ENCODE data around the gene ST6GALNAC2. TPM values are rescaled to one million over a fixed set of nuclear protein-coding genes. Genes with fewer than 3 reads are reported as not detected.

ST6GALNAC2 gene
- total and polyA plus RNA-seq, 8 donors: 2.1 to 30.2 (median 4.7) TPM

GRCh38 chr17:76530811-76531485 is 54.7 kb downstream of the ST6GALNAC2 start:
- no peak for ATAC-seq
- H3K4me3 ChIP-seq: no peak overlapping the region
- no peak for DNase-seq
- no peaks in the 10 kb centered on the region for H3K36me3 ChIP-seq
- peak overlapping the region; percentile 80 to 89 for H3K27ac ChIP-seq
- intact Hi-C loops (cut with DNase I): no loop called here
- H3K4me1 ChIP-seq: peaks cover 37 to 50% of the 10 kb centered on the region in 2 donors
- H3K27me3 ChIP-seq: peaks cover 0 to 2% of the 10 kb centered on the region in 2 donors
- no peak for TF ChIP-seq CTCF (IDR thresholded peaks at IDR 0.05)
- H3K9me3 ChIP-seq: no peaks in the 10 kb centered on the region

- no peaks in the 10 kb centered on the region for H3K36me3 ChIP-seq
- H3K27ac ChIP-seq: peak overlapping the region; percentile 80 to 89
- H3K4me3 ChIP-seq: no peak overlapping the region
- intact Hi-C loops (cut with DNase I): no loop called here
- no peak for TF ChIP-seq CTCF (IDR thresholded peaks at IDR 0.05)
- peak in 1 of 4 donors; percentile 71 for DNase-seq
- H3K9me3 ChIP-seq: no peaks in the 10 kb centered on the region
- no peaks in the 10 kb centered on the region for H3K27me3 ChIP-seq
- peak; percentile 37 for ATAC-seq
- peaks cover 38 to 53% of the 10 kb centered on the region in 2 donors for H3K4me1 ChIP-seq
Measured at GRCh38 chr17:76530095-76530723, 55.5 kb downstream of the ST6GALNAC2 start.

- Histone ChIP-seq H3K36me3 (no peaks in the 10 kb centered on the region), H3K4me3 (no peak overlapping the region), H3K9me3 (no peaks in the 10 kb centered on the region), H3K27ac (peak overlapping the region; percentile 80 to 89), H3K4me1 (peaks cover 45 to 61% of the 10 kb centered on the region in 2 donors), H3K27me3 (no peaks in the 10 kb centered on the region)
- no peak for TF ChIP-seq CTCF (IDR thresholded peaks at IDR 0.05)
- intact Hi-C loops (cut with DNase I): no loop called here
- ATAC-seq (peak; percentile 72), DNase-seq (peak in 3 of 4 donors; percentile 83 to 99 (median 98))
Measured at GRCh38 chr17:76529224-76530094, 56.2 kb downstream of the ST6GALNAC2 start.

- Histone ChIP-seq H3K36me3 (no peaks in the 10 kb centered on the region), H3K9me3 (no peaks in the 10 kb centered on the region), H3K27me3 (no peaks in the 10 kb centered on the region), H3K4me3 (peak overlapping the region in 1 of 2 donors; percentile 32), H3K4me1 (peaks cover 47 to 64% of the 10 kb centered on the region in 2 donors), H3K27ac (peak overlapping the region; percentile 80 to 89)
- no peak for ATAC-seq
- no peak for TF ChIP-seq CTCF (IDR thresholded peaks at IDR 0.05)
- DNase-seq: peak in 1 of 4 donors; percentile 54
- intact Hi-C loops (cut with DNase I): no loop called here
Measured at GRCh38 chr17:76528528-76529223, 57.0 kb downstream of the ST6GALNAC2 start.
